Measurements from ENCODE around the gene CCL8.
A peak's percentile ranks its signal among the peaks of the same experiment; 100 is the strongest.

Gene CCL8

GRCh38 chr17:34319039-34319483 lies at the start of gene CCL8:
TSS of gene CCL8 (plus strand) at chr17:34319435. CDS start at chr17:34319502, 67 bp downstream.
- no peak for DNase-seq

DNA sequence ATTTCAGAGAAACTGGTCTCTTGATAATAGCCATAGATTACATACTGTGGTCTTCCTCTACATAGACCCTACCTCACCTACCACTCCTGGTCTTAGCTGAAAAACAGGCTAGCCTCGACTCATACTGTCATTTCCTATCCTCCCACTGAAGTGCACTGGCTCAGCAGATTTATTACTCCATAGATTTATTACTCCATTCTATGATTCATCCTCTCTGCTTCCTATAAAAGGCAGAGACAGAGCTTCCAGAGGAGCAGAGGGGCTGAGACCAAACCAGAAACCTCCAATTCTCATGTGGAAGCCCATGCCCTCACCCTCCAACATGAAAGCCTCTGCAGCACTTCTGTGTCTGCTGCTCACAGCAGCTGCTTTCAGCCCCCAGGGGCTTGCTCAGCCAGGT lies 49.3 kb upstream of the CCL8 start, which contains the start of gene CCL7:
TSS of gene CCL7 (plus strand) at position 253 of the 400 bp plus-strand sequence. CDS start at position 323, 70 bp downstream.
- DNase-seq = no peak

DNA sequence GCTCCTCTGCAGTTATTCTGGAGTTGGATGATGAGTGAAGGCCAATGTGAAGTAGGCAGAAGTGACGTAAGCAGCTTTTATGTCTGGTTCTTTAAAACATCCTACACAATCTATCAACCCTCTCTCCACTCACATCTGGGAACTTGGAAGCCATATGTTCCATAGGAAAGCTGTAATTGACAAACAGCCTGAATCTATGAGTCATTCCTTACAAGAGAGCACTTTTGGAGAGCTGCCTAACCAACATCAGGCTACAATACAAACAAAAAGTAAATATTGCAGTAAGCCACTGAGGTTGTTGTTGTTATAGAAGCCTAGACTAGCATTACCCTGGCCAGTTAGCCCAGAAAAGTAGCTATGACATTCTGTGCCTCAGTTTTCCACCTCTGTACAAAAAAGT lies 43.4 kb upstream of the CCL8 start:
- peak; percentile 39 for DNase-seq

GRCh38 chr17:34276826-34277225 lies 42.4 kb upstream of the CCL8 start:
- DNase-seq = no peak

GRCh38 chr17:34283571-34283970 lies 35.7 kb upstream of the CCL8 start:
- DNase-seq = no peak

GRCh38 chr17:34285286-34285792 lies 33.9 kb upstream of the CCL8 start, which contains the start of gene CCL11:
TSS of gene CCL11 (plus strand) at chr17:34285742. CDS start at chr17:34285809, 67 bp downstream.
- no peak for DNase-seq

DNA sequence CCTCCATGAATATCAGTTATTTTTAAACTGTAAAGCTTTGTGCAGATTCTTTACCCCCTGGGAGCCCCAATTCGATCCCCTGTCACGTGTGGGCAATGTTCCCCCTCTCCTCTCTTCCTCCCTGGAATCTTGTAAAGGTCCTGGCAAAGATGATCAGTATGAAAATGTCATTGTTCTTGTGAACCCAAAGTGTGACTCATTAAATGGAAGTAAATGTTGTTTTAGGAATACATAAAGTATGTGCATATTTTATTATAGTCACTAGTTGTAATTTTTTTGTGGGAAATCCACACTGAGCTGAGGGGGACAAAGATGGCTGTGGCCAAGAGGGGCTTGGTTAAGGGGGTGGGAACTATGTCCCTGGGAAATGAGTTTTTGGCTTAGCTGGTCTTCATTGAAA lies 31.4 kb upstream of the CCL8 start:
- DNase-seq = no peak

DNA sequence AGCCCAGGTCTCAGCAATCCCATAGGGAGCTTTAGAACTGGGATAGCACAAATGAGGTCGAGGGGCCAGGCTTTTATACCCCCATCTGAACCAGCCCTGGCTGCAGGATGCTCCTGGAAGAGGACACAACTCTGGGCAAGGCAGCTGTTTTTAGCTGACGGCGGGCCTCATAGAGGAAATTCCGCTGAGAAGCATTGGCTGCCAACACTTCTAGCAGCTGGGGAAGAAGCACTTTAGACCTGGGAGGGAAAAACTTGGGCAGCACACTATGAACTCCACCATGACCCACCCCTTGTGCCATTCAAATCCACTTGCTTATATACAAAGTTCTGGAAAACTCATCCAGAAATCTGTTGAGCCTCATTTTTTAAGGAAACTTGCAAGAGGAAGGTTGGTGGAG lies 28.6 kb upstream of the CCL8 start:
- DNase-seq = no peak

DNA sequence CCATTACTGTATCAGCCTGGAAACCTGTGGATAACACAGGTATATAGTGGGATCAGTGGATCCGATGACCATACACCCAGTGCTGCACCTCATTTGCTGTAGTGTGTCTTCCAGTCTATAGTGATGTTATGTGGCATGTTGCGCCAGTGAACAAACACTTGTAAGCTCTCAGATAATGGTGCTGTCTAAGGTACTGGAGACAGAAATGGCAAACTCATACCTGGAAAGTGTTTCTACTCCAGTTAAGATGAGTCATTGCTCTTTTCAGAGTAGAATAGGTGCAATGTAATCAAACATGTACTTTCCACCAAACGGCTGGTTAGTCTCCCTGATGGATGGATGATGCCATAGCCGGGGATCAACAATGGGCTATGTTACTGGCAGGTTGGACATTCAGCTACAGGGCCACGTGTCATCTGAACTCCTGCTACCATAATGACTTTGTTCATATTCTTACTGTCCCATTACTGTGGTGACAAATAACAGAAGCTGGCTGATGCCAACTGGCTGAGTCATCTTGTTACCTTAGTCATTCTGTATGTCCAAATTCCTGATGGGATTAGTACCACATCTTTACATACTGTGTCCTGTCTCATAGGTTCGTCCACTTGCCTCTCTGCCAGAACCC lies 27.4 kb upstream of the CCL8 start:
- DNase-seq = no peak

DNA sequence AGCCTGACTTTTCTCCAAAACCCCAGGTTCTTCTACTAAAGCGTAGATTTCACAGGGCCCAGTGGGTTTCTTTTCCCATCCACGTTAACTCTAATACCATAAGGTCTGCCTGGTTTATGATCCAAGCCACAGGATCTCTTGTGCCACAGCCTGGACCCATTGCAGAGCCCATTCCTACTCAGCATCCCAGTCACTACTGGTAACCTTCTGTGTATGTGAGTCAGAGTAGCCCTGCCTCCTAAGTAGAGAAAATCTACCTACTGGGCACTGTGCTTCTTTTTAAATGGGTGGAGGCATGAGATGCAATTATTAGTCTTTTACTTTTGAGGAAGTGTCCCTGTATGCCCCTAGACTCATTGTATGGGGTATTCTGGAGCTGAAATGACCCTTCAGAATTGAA lies 20.2 kb upstream of the CCL8 start:
- no peak for DNase-seq

DNA sequence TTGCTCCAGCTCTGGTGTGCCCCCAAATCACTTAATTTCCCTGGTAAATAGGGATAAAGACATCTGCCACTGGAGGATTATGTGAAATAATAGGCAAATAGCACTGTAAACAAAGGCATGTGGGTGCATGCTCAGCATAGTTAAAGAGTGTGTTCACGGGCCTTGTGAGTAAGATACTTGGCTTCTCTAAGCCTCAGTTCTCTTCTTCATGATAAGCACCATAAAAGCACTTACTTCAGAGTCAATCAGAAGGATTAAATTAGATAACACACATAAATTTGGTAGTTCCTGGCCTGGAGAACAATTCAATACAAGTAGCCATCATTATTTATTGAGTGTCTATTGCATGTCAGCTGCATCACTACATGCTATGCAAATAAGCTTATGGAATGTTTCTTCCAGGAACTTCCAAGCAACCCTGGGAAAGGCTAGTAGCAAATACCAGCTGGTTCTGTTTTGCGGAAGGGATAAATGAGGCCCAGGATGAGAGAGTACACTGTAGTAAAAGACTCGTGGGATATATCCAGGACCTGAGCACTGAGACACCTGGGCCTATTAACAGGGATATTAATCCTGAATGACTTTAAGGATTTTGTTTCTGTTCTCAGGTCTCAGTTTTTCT lies 19.2 kb upstream of the CCL8 start:
- peak; percentile 10 for DNase-seq

DNA sequence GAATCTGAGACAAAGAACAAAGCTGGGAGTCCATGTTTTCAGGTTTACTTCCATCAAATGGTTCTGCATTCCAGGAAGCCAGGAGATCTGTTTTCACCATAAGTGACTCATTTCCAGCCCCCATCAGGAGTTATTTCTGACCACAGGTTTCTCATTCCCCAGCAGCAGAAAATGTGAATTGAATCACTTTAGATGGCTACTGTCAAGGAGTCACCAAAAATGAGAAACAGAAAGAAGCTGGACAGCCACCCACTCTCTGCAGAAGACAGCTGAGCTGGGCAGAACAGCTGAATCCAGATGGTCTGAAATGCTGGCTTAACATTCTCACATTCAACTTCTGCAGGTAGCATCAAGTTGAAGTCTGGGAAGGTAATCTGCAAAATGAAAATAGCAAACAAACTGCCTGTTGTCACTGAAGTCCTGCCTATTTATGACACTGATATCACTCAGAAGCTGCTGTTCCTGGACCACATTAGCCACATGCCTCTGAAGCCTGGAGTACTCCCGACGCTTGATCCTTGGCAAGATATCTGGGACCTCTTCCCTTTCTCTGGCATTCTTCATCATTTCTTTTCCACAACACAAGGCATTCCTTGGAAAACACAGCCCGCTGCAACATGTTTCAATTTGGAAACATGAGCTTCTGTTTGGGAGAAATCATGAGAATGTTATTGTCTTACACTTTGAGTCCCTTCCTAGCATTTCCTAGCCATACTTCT lies 18.4 kb upstream of the CCL8 start:
- DNase-seq = no peak

- DNase-seq = no peak
Observed at GRCh38 chr17:34301986-34302385, 17.2 kb upstream of the CCL8 start.

- DNase-seq = no peak
Observed at GRCh38 chr17:34302636-34303035, 16.6 kb upstream of the CCL8 start.

DNA sequence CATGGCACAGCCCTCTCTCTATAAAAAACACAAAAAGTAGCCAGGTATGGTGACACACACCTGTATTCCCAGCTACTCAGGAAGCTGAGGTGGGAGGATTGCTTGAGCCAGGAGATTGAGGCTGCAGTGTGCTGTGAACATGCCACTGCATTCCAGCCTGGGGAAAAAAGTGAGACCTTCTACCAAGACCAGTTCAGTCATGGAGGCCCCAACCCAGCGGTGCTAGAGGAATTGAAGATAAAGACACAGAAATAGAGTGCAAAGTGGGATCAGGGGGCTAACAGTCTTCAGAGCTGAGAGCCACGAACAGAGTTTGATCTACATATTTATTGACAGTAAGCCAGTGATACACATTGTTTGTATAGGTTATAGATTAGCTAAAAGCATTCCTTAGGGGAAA lies 15.6 kb upstream of the CCL8 start:
- no peak for DNase-seq

- DNase-seq = no peak
Observed at GRCh38 chr17:34305061-34305460, 14.2 kb upstream of the CCL8 start.

DNA sequence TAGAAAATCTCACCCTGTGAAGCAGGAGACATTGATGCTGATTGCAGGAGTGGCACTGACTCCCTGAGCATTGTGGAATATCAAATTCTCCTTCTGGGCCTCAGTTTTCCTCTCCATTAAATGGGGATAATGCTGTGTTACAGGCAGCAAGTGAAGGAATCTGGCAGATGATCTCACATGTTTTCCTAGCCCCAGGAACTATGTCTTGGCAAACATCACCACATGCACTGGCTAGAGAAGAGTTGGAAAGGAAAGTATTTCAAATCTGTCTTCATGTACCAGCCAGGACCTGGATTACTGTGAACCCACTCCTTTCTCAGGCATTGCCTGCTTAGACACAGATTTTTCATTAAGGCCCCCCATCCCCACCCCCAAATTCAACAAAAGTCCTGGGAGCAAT lies 13.6 kb upstream of the CCL8 start:
- DNase-seq = no peak

- DNase-seq = no peak
Observed at GRCh38 chr17:34306466-34306865, 12.8 kb upstream of the CCL8 start.

DNA sequence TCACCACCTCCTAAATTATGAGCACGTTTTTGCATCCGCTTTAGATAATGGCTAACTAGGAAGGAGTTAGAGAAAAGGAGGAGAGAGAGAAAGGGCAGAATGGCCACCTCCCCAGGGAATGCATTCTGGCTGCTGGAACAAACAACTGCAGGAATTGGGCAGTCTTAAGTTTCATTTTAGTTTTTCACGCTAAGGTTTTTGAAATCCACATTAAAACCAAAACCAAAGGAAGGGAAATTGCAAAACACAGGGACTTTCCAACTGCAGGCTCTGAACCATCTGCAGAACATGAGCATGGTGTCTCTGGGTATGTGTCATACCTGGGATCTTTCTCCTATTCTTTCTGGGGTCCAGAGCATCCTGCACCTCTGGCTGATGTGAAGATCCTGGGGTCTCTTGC lies 12.1 kb upstream of the CCL8 start:
- no peak for DNase-seq

DNA sequence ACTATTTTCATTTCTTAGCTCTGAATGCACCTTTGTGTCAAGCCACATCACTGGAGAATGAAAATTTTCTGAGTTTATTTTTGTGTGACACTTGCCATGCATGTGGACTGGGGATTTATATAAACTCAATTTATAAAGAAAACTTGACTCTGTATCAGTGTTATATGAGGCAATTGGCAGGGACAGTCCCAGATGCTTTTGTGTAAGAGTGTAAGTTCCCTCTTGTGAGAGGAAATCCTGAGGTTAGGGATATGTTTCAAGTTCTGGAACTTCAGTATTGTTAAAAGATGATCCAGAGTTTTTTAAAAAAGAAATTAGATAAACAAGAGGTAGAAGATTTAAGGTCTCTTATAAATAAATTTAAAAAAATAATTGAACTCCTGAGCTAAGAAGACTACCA lies 10.9 kb upstream of the CCL8 start:
- DNase-seq = no peak

GRCh38 chr17:34311291-34311690 lies 7.9 kb upstream of the CCL8 start:
- DNase-seq = no peak

DNA sequence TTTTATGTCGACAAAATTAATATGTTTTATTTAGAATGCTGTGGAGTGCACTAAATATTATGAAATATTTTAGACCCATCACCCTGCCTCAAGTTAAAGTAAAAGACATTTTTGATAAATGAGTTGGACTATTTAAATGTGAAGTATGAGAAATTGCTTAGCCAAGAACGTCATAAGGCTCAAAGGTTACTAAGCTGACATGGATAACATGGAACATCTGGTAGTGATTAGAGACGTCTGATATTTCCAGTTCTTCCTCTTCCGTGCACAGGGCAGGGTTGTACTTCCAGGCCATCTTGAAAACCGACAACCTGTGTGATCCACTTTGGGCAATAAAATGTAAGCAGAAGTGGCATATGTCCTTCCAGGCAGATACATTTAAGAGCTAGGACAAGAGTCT lies 7.2 kb upstream of the CCL8 start:
- DNase-seq = no peak

DNA sequence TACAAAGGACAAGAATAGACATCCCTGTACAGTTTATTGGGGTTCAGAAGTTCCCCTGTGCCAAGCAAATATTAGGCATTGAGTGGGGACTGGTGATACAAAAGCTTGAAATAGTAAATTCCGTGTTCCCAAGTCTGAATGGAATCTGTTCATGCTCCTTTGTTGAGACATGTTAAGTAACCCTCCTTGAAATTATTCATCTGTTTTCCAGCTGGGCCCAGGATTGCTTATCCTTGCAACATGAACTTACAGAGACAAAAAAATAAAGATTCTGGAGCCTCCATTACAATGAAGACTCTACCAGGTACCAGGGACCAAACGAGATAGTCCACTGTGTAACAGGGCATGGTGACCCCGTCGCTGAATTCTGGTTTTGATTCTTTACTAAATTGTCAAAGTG lies 6.1 kb upstream of the CCL8 start:
- DNase-seq = no peak

GRCh38 chr17:34314279-34314678 lies 5.0 kb upstream of the CCL8 start:
- DNase-seq = no peak
